GM12878 (cell line): ENCODE data around the gene GTSE1. TPM values are rescaled to one million over a fixed set of nuclear protein-coding genes. Genes with fewer than 3 reads are reported as not detected.

Experiments used
- ATAC-seq: fragments of 200-7000 bp; cut with Tn5 transposase; 3 replicates; pipeline ENCODE4 v1.9.1; 2020; ENCODE audit warnings: mild to moderate bottlenecking, moderate library complexity
- BruUV-seq: library from RNA; stranded (reverse); fragments of 400-500 nt; replicated peaks from 2 replicates; lab custom pipeline; 2021; lab: Mats Ljungman, UMichigan
- CTCF ChIA-PET: fragments of 300-600 bp; sonication (Branson Sonifier 250); formaldehyde crosslinking; extraction: SDS; loops from one replicate; lab custom pipeline; 2021; ENCODE audit warnings: inconsistent platforms; lab: Yijun Ruan, JAX
- POLR2A ChIA-PET: fragments of 350-600 bp; formaldehyde crosslinking; extraction: SDS; loops from one replicate; lab custom pipeline; 2021; ENCODE audit warnings: inconsistent platforms; lab: Charles Lee
- RAD21 ChIA-PET: fragments of 300-600 bp; sonication (Branson Sonifier 250); formaldehyde crosslinking; loops from one replicate; lab custom pipeline; 2023; ENCODE audit warnings: antibody characterized with exemption; ENCODE audit not compliant: unreplicated experiment; lab: Charles Lee
- SMC1A ChIA-PET: fragments of 300-600 bp; sonication (Branson Sonifier 250); formaldehyde crosslinking; loops from one replicate; lab custom pipeline; 2023; ENCODE audit not compliant: unreplicated experiment, uncharacterized antibody; lab: Charles Lee
- DNase-seq: peaks from one replicate; pipeline ENCODE4 v3.0.0-alpha.2; 2011; ENCODE audit warnings: low read depth, low spot score
- FAIRE-seq: peaks from 3 replicates; lab custom pipeline; 2011; peaks lifted over from hg19 to GRCh38; lab: Jason Lieb, UNC
- H2AFZ ChIP-seq: 2 replicates; pipeline ENCODE4 v1.6.0; 2011; ENCODE audit warnings: low read depth, low read length, control low read depth; ENCODE audit not compliant: control insufficient read depth
- H3K27ac ChIP-seq: 2 replicates; pipeline ENCODE4 v1.5.1; 2011; ENCODE audit warnings: control low read depth; ENCODE audit not compliant: control insufficient read depth, insufficient read depth
- H3K27me3 ChIP-seq, 2 experiments: replicated peaks in 1 of 2; 2 replicates each; pipeline versions ENCODE4 v1.6.0 to v1.6.1; 2011; ENCODE audit warnings: low read length in 1 of 2; ENCODE audit not compliant: control insufficient read depth in 2 of 2, insufficient read depth in 2 of 2
- H3K36me3 ChIP-seq, 2 experiments: 2 replicates each; pipeline ENCODE4 v1.5.1; 2011; ENCODE audit warnings: low read length in 1 of 2; ENCODE audit not compliant: control insufficient read depth in 2 of 2, insufficient read depth in 2 of 2
- H3K4me1 ChIP-seq: 2 replicates; pipeline ENCODE4 v1.6.1; 2011; ENCODE audit warnings: mild to moderate bottlenecking, low read length, moderate library complexity, mixed read lengths; ENCODE audit not compliant: control insufficient read depth, insufficient read depth
- H3K4me2 ChIP-seq: 2 replicates; pipeline ENCODE4 v1.6.0; 2011; ENCODE audit warnings: control low read depth; ENCODE audit not compliant: control insufficient read depth, insufficient read depth
- H3K4me3 ChIP-seq: fragments of 200-600 bp; sonication (generic); 2 replicates; pipeline ENCODE4 v1.5.1; 2016
- H3K79me2 ChIP-seq: 2 replicates; pipeline ENCODE4 v1.6.0; 2011; ENCODE audit warnings: low read length; ENCODE audit not compliant: control insufficient read depth, insufficient read depth
- H3K9ac ChIP-seq: 2 replicates; pipeline ENCODE4 v1.8.0; 2011; ENCODE audit warnings: low read length, control low read depth, mixed read lengths; ENCODE audit not compliant: control insufficient read depth, insufficient read depth
- H3K9me3 ChIP-seq: replicated peaks from 3 replicates; pipeline ENCODE4 v1.5.1; 2011; ENCODE audit warnings: mild to moderate bottlenecking, low read length; ENCODE audit not compliant: control insufficient read depth, insufficient read depth
- H4K20me1 ChIP-seq: 2 replicates; pipeline ENCODE4 v1.6.0; 2011; ENCODE audit not compliant: control insufficient read depth, insufficient read depth
- CBFB ChIP-seq: IDR thresholded peaks from 2 replicates; pipeline ENCODE4 v1.6.1; 2016; ENCODE audit warnings: antibody characterized with exemption, low read depth
- DPF2 ChIP-seq: fragments of 450-650 bp; IDR thresholded peaks from 2 replicates; pipeline ENCODE4 v1.6.1; 2017; ENCODE audit warnings: mild to moderate bottlenecking
- HDAC2 ChIP-seq: fragments of 200-600 bp; sonication (generic); IDR thresholded peaks from 2 replicates; pipeline ENCODE4 v1.6.1; 2017
- IRF4 ChIP-seq: IDR thresholded peaks from 2 replicates; pipeline ENCODE4 v1.6.1; 2011; ENCODE audit warnings: low read depth, low read length
- MEF2B ChIP-seq: fragments of 450-650 bp; IDR thresholded peaks from 2 replicates; pipeline ENCODE4 v1.6.1; 2018; ENCODE audit warnings: mild to moderate bottlenecking, moderate library complexity; ENCODE audit not compliant: partially characterized antibody, poor library complexity, severe bottlenecking
- MTA3 ChIP-seq: IDR thresholded peaks from 2 replicates; pipeline ENCODE4 v1.6.1; 2012; ENCODE audit warnings: low read length, inconsistent platforms, borderline replicate concordance
- MXI1 ChIP-seq: fragments of 150-350 bp; IDR thresholded peaks from 2 replicates; pipeline ENCODE4 v1.6.1; 2011; ENCODE audit warnings: low read depth, mild to moderate bottlenecking, inconsistent platforms, low read length, improper control_type of control experiment
- NFYB ChIP-seq: IDR thresholded peaks from 2 replicates; pipeline ENCODE4 v1.6.1; 2011; ENCODE audit warnings: low read depth, mild to moderate bottlenecking, low read length, improper control_type of control experiment, moderate library complexity; ENCODE audit not compliant: insufficient read depth
- POLR2AphosphoS2 ChIP-seq: IDR thresholded peaks from 2 replicates; pipeline ENCODE4 v1.6.1; 2011; ENCODE audit warnings: low read depth, mild to moderate bottlenecking, low read length, improper control_type of control experiment, moderate library complexity
- RB1 ChIP-seq: fragments of 450-650 bp; formaldehyde crosslinking; IDR thresholded peaks from 2 replicates; pipeline ENCODE4 v1.6.1; 2017; ENCODE audit warnings: mild to moderate bottlenecking, borderline replicate concordance
- RELA ChIP-seq: fragments of 450-650 bp; IDR thresholded peaks from 2 replicates; pipeline ENCODE4 v1.8.0; 2014; ENCODE audit warnings: borderline replicate concordance; ENCODE audit not compliant: partially characterized antibody
- SREBF1 ChIP-seq: IDR thresholded peaks from 2 replicates; pipeline ENCODE4 v1.6.1; 2012; ENCODE audit warnings: mild to moderate bottlenecking, low read length
- WGBS: methylation state at CpG from one replicate; pipeline ENCODE4 v1.1.6; 2016; ENCODE audit warnings: low lambda C conversion rate; ENCODE audit not compliant: insufficient replicate concordance, insufficient coverage; ENCODE audit errors: missing lambda C conversion rate; 5-methylcytosine and 5-hydroxymethylcytosine counted together
- in situ Hi-C: fragments of 300-500 bp; cut with MboI; formaldehyde crosslinking; loops from 9 replicates; pipeline ENCODE4 v1.14.3; 2018; ENCODE audit warnings: mixed read lengths
- intact Hi-C: fragments of 100-400 bp; cut with micrococcal nuclease; formaldehyde crosslinking; loops from one replicate; pipeline ENCODE4 v1.14.2; 2022; ENCODE audit not compliant: unreplicated experiment
- polyA plus RNA-seq, 11 experiments: library from polyadenylated mRNA; depleted of rRNA in 4 of 11; unstranded in 6 of 11; stranded (reverse) in 5 of 11; fragments of >200 nt; fragmentation: Nextera tagmentation in 4 of 11; fragmentation: Illumina TruSeq in 1 of 11; extraction: Ambion mirVana in 4 of 11; extraction: Trizol in 1 of 11; gene quantifications; 1 replicate in 1 of 11; 2 replicates in 10 of 11; pipeline versions ENCODE4 v1.2.1 to v1.2.3, GENCODE V29; 2011 to 2016; ENCODE audit warnings: inconsistent platforms in 2 of 11, missing spikeins in 2 of 11, low read depth in 1 of 11
- total RNA-seq, 4 experiments: library from RNA; depleted of rRNA in 3 of 4; stranded (reverse); fragments of >200 nt in 3 of 4; fragmentation: Illumina TruSeq in 1 of 4; extraction: Trizol in 1 of 4; gene quantifications; 2 replicates each; pipeline versions ENCODE4 v1.2.1 to v1.2.3, GENCODE V29; 2013 to 2021
- TF ChIP-seq, protein P1 (sequence below): fragments of 150-350 bp; IDR thresholded peaks from 2 replicates; pipeline ENCODE4 v1.6.1; 2016; ENCODE audit warnings: low read depth, low read length
- TF ChIP-seq, protein P2 (sequence below): IDR thresholded peaks from 2 replicates; pipeline ENCODE4 v1.6.1; 2012; ENCODE audit warnings: mild to moderate bottlenecking, low read depth, low read length
- TF ChIP-seq, protein P3 (sequence below): IDR thresholded peaks from 2 replicates; pipeline ENCODE4 v1.6.1; 2012; ENCODE audit warnings: low read depth, low read length, improper control_type of control experiment
- TF ChIP-seq, protein P4 (sequence below): fragments of 450-650 bp; IDR thresholded peaks from 2 replicates; pipeline ENCODE4 v1.6.1; 2017; ENCODE audit warnings: low read depth, mild to moderate bottlenecking, moderate library complexity

Gene GTSE1
- total and polyA plus RNA-seq, 10 of the 15 experiments (the other 5 are each of a cell fraction or from before 2014, with no cell fraction given): 6.6 to 46.2 (median 32.3) TPM

DNA sequence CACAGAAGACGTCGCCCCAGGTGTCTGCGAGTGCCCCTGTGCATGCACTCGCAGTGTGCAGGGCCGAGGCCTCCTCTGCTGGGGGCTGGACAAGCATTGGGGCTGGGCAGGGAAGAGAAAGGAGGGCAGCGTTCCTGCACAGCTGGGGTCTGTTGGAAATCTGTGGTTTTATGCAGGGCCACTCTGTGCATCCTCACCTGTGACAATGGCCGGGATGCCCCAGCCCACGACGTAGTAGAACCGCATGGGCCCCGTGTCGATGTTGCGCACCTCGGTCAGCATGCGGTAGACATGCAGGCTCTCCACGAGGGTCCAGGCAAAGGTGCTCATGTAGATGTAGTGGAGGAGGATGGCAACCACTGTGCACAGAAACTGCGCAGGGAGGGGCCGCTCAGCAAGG is 76.0 kb downstream of the GTSE1 start:
- H3K4me2 ChIP-seq: no peak overlapping the region
- TF ChIP-seq NFYB (no peak), POLR2AphosphoS2 (no peak), MXI1 (no peak), RB1 (no peak), DPF2 (no peak), MTA3 (no peak), SREBF1 (no peak), IRF4 (no peak), HDAC2 (no peak), RELA (no peak), CBFB (no peak), MEF2B (no peak)
- TF ChIP-seq, protein P1, sequence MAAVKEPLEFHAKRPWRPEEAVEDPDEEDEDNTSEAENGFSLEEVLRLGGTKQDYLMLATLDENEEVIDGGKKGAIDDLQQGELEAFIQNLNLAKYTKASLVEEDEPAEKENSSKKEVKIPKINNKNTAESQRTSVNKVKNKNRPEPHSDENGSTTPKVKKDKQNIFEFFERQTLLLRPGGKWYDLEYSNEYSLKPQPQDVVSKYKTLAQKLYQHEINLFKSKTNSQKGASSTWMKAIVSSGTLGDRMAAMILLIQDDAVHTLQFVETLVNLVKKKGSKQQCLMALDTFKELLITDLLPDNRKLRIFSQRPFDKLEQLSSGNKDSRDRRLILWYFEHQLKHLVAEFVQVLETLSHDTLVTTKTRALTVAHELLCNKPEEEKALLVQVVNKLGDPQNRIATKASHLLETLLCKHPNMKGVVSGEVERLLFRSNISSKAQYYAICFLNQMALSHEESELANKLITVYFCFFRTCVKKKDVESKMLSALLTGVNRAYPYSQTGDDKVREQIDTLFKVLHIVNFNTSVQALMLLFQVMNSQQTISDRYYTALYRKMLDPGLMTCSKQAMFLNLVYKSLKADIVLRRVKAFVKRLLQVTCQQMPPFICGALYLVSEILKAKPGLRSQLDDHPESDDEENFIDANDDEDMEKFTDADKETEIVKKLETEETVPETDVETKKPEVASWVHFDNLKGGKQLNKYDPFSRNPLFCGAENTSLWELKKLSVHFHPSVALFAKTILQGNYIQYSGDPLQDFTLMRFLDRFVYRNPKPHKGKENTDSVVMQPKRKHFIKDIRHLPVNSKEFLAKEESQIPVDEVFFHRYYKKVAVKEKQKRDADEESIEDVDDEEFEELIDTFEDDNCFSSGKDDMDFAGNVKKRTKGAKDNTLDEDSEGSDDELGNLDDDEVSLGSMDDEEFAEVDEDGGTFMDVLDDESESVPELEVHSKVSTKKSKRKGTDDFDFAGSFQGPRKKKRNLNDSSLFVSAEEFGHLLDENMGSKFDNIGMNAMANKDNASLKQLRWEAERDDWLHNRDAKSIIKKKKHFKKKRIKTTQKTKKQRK: no peak
- TF ChIP-seq, protein P2, sequence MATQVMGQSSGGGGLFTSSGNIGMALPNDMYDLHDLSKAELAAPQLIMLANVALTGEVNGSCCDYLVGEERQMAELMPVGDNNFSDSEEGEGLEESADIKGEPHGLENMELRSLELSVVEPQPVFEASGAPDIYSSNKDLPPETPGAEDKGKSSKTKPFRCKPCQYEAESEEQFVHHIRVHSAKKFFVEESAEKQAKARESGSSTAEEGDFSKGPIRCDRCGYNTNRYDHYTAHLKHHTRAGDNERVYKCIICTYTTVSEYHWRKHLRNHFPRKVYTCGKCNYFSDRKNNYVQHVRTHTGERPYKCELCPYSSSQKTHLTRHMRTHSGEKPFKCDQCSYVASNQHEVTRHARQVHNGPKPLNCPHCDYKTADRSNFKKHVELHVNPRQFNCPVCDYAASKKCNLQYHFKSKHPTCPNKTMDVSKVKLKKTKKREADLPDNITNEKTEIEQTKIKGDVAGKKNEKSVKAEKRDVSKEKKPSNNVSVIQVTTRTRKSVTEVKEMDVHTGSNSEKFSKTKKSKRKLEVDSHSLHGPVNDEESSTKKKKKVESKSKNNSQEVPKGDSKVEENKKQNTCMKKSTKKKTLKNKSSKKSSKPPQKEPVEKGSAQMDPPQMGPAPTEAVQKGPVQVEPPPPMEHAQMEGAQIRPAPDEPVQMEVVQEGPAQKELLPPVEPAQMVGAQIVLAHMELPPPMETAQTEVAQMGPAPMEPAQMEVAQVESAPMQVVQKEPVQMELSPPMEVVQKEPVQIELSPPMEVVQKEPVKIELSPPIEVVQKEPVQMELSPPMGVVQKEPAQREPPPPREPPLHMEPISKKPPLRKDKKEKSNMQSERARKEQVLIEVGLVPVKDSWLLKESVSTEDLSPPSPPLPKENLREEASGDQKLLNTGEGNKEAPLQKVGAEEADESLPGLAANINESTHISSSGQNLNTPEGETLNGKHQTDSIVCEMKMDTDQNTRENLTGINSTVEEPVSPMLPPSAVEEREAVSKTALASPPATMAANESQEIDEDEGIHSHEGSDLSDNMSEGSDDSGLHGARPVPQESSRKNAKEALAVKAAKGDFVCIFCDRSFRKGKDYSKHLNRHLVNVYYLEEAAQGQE: no peak
- TF ChIP-seq, protein P3, sequence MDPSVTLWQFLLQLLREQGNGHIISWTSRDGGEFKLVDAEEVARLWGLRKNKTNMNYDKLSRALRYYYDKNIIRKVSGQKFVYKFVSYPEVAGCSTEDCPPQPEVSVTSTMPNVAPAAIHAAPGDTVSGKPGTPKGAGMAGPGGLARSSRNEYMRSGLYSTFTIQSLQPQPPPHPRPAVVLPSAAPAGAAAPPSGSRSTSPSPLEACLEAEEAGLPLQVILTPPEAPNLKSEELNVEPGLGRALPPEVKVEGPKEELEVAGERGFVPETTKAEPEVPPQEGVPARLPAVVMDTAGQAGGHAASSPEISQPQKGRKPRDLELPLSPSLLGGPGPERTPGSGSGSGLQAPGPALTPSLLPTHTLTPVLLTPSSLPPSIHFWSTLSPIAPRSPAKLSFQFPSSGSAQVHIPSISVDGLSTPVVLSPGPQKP: no peak
- TF ChIP-seq, protein P4, sequence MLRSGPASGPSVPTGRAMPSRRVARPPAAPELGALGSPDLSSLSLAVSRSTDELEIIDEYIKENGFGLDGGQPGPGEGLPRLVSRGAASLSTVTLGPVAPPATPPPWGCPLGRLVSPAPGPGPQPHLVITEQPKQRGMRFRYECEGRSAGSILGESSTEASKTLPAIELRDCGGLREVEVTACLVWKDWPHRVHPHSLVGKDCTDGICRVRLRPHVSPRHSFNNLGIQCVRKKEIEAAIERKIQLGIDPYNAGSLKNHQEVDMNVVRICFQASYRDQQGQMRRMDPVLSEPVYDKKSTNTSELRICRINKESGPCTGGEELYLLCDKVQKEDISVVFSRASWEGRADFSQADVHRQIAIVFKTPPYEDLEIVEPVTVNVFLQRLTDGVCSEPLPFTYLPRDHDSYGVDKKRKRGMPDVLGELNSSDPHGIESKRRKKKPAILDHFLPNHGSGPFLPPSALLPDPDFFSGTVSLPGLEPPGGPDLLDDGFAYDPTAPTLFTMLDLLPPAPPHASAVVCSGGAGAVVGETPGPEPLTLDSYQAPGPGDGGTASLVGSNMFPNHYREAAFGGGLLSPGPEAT: no peak
- RAD21 ChIA-PET: no interaction called here
- H3K27me3 ChIP-seq: no peaks in the 10 kb centered on the region
- H3K9ac ChIP-seq: no peak overlapping the region
- H3K79me2 ChIP-seq: no peaks in the 10 kb centered on the region
- in situ Hi-C loops: no loop called here
- WGBS: 49% methylated on average over 18 of the region's 18 CpGs
- no peaks in the 10 kb centered on the region for H3K36me3 ChIP-seq
- DNase-seq: no peak
- peaks cover 6% of the 10 kb centered on the region for H3K4me1 ChIP-seq
- no peak overlapping the region for H2AFZ ChIP-seq
- intact Hi-C loops: no loop called here
- CTCF ChIA-PET: no interaction called here
- H3K27ac ChIP-seq: no peak overlapping the region
- H4K20me1 ChIP-seq: no peaks in the 10 kb centered on the region
- no peak for FAIRE-seq
- H3K4me3 ChIP-seq: no peak overlapping the region
- BruUV-seq: no TSS peak
- POLR2A ChIA-PET: no interaction called here
- SMC1A ChIA-PET: no interaction called here
- no peak for ATAC-seq
- peaks cover 3% of the 10 kb centered on the region; the same call in 2 of the 3 replicates for H3K9me3 ChIP-seq
